Measurements from ENCODE around the gene TRABD2B.

DNA sequence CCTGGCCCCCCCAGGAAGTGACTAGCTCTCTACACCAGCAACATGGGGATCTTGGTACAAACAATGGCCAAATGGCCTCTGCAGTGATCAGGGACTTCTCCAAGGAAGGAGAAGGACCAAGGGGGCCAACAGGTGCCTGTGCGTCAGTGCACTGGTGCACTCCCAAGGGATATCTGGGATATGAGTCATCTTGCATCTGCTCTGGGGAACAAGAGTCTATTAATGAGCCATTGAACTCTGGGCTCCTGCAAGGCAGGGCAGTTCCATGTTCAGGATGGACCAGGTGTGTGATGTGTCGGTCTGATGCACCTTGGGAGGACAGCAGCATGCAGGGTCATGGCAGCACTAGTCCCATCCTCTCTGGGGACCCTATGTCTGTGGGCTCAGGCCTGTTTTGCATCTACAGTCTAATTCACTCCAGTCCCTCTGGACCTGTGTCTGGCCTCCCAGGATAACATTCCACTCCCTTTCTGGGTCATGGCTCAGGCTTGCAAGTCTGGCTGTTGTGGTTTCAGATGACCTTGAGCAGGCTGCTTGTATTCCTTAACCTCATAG is 125.3 kb downstream of the TRABD2B start:
- TF ChIP-seq, protein P1, sequence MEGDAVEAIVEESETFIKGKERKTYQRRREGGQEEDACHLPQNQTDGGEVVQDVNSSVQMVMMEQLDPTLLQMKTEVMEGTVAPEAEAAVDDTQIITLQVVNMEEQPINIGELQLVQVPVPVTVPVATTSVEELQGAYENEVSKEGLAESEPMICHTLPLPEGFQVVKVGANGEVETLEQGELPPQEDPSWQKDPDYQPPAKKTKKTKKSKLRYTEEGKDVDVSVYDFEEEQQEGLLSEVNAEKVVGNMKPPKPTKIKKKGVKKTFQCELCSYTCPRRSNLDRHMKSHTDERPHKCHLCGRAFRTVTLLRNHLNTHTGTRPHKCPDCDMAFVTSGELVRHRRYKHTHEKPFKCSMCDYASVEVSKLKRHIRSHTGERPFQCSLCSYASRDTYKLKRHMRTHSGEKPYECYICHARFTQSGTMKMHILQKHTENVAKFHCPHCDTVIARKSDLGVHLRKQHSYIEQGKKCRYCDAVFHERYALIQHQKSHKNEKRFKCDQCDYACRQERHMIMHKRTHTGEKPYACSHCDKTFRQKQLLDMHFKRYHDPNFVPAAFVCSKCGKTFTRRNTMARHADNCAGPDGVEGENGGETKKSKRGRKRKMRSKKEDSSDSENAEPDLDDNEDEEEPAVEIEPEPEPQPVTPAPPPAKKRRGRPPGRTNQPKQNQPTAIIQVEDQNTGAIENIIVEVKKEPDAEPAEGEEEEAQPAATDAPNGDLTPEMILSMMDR (IDR thresholded peaks at IDR 0.05; ENCODE audit: insufficient read depth, low read depth, low read length), result no peak
- no peak for TF ChIP-seq EZH2 (IDR thresholded peaks at IDR 0.05; ENCODE audit: insufficient read depth, low read length)
